Measurements from ENCODE around the gene NEK1. TPM values are rescaled to one million over a fixed set of nuclear protein-coding genes. Genes with fewer than 3 reads are reported as not detected.

Gene NEK1
- total and polyA plus RNA-seq, 2 of the 8 experiments (the other 6 are each of a cell fraction or from before 2014, with no cell fraction given) = 3.9 to 11.7 TPM

GRCh38 chr4:169385376-169385775 is 227.0 kb downstream of the NEK1 start:
- CTCF ChIA-PET (ENCODE audit: partially characterized antibody) = no interaction called here
- Histone ChIP-seq H3K36me3 (ENCODE audit: control insufficient read depth in 2 of 4, insufficient read depth in 4 of 4, low read length in 3 of 4) (no peaks in the 10 kb centered on the region), H2AK5ac (ENCODE audit: low read depth, low read length) (no peak overlapping the region), H2BK5ac (ENCODE audit: low read depth, low read length) (no peak overlapping the region), H2BK120ac (replicated peaks; ENCODE audit: low read depth, low read length) (no peak overlapping the region), H3K79me1 (ENCODE audit: low read depth, low read length) (no peaks in the 10 kb centered on the region), H4K5ac (ENCODE audit: insufficient read length, low read depth, low read length) (no peak overlapping the region), H4K91ac (replicated peaks; ENCODE audit: insufficient read length, low read length) (no peak overlapping the region), H3K9me3 (ENCODE audit: insufficient read depth in 2 of 2, low read depth in 1 of 2, low read length in 1 of 2) (no peaks in the 10 kb centered on the region), H3K4me3 (ENCODE audit: extremely low read depth in 1 of 4, insufficient read depth in 2 of 4, low read depth in 3 of 4, low read length in 4 of 4) (no peak overlapping the region), H3K4me2 (ENCODE audit: insufficient read depth in 1 of 2, low read depth in 2 of 2, low read length in 2 of 2) (no peak overlapping the region), H2BK15ac (ENCODE audit: low read length) (no peak overlapping the region), H3K27me3 (replicated peaks in 1 of 4; ENCODE audit: control insufficient read depth in 3 of 4, extremely low read depth in 1 of 4, insufficient read depth in 3 of 4, low read length in 3 of 4) (no peaks in the 10 kb centered on the region), H3K23ac (ENCODE audit: insufficient read length) (no peak overlapping the region), H4K8ac (ENCODE audit: extremely low read depth, insufficient read depth, low read length) (no peak overlapping the region), H3K14ac (ENCODE audit: insufficient read length) (no peak overlapping the region), H2AFZ (ENCODE audit: low read length) (no peak overlapping the region), H2BK20ac (ENCODE audit: low read length) (no peak overlapping the region), H3K4me1 (replicated peaks in 1 of 4; ENCODE audit: control insufficient read depth in 3 of 4, insufficient read depth in 4 of 4, low read length in 3 of 4) (no peaks in the 10 kb centered on the region), H4K20me1 (replicated peaks in 1 of 2; ENCODE audit: control insufficient read depth in 1 of 2, insufficient read depth in 2 of 2, low read length in 2 of 2) (no peaks in the 10 kb centered on the region), H2BK12ac (ENCODE audit: low read depth, low read length) (no peak overlapping the region), H3K27ac (ENCODE audit: low read depth, low read length) (no peak overlapping the region), H3K18ac (ENCODE audit: extremely low read depth, low read length) (no peak overlapping the region), H3K9ac (replicated peaks in 1 of 4; ENCODE audit: extremely low read depth in 1 of 4, low read depth in 3 of 4, low read length in 3 of 4) (no peak overlapping the region), H3K56ac (replicated peaks; ENCODE audit: insufficient read length, low read depth, low read length) (no peak overlapping the region), H3K23me2 (ENCODE audit: low read depth, low read length) (no peaks in the 10 kb centered on the region), H3K79me2 (ENCODE audit: control insufficient read depth in 1 of 2, insufficient read depth in 2 of 2, low read length in 2 of 2) (no peaks in the 10 kb centered on the region), H3K4ac (replicated peaks; ENCODE audit: insufficient read length, low read depth, low read length) (no peak overlapping the region)
- no peak for DNase-seq (ENCODE audit: low read depth in 1 of 2, low spot score in 2 of 2)
- TF ChIP-seq MAX (IDR thresholded peaks at IDR 0.05) = no peak
- no peak for FAIRE-seq
- POLR2A ChIA-PET (ENCODE audit: partially characterized antibody) = no interaction called here
- WGBS, 2 experiments (ENCODE audit: extremely low coverage in 1 of 2, insufficient coverage in 1 of 2, insufficient read length in 1 of 2, insufficient replicate concordance in 2 of 2, low coverage in 1 of 2, low lambda C conversion rate in 2 of 2, missing lambda C conversion rate in 1 of 2) = 59% methylated on average over 3 of the region's 3 CpGs; no CpG with 5 or more reads in 1 of the 2 experiments
